A673 (cell line): ENCODE measurements around the gene ELFN2.

Source experiments
- CTCF ChIP-seq: fragments of 300-800, 200-600 bp; sonication (generic); conservative IDR thresholded peaks from 2 replicates; pipeline ENCODE4 v1.5.1; 2017; ENCODE audit warnings: low read depth, mild to moderate bottlenecking, antibody characterized with exemption, low read length, moderate library complexity, mixed read lengths
- EZH2 ChIP-seq: fragments of 200-600 bp; sonication (generic); IDR thresholded peaks from 2 replicates; pipeline ENCODE4 v1.6.1; 2017; ENCODE audit warnings: borderline replicate concordance, low read depth, mild to moderate bottlenecking, mixed read lengths, antibody characterized with exemption, low read length; ENCODE audit not compliant: poor library complexity, severe bottlenecking

DNA sequence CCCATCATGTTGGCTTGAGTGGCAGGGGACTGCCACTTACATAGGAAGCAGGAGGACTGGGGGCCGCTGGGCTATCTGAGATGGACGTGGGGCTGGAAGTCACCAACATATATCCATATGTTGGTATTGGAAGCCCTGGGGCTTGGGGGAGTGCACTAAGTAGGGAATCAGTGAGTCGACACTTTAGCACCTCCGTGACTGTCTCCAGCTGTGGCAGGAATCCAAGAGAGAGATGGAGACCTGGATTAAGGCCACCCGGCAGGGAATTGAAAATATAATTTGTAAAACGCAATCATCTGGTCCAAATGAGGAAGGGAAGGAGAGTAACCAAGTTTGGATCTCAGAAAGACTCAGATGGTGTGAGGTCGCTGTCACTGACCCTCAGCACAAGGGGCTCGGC lies 68.4 kb downstream of the ELFN2 start:
- TF ChIP-seq EZH2 (no peak), CTCF (no peak)
